Stimulated activated CD8-positive, alpha-beta memory T cell treated with anti-CD3 and anti-CD28 coated beads, Interleukin-15, amount 100 ng/mL, for 48 hours (primary cell): ENCODE data around the gene ARVCF.

ENCODE experiments used
- DNase-seq, 2 donors: peaks; one replicate each; pipeline ENCODE4 v3.0.0-alpha.2; 2020; ENCODE audit warnings: low read depth in 2 of 2

Gene ARVCF, protein sequence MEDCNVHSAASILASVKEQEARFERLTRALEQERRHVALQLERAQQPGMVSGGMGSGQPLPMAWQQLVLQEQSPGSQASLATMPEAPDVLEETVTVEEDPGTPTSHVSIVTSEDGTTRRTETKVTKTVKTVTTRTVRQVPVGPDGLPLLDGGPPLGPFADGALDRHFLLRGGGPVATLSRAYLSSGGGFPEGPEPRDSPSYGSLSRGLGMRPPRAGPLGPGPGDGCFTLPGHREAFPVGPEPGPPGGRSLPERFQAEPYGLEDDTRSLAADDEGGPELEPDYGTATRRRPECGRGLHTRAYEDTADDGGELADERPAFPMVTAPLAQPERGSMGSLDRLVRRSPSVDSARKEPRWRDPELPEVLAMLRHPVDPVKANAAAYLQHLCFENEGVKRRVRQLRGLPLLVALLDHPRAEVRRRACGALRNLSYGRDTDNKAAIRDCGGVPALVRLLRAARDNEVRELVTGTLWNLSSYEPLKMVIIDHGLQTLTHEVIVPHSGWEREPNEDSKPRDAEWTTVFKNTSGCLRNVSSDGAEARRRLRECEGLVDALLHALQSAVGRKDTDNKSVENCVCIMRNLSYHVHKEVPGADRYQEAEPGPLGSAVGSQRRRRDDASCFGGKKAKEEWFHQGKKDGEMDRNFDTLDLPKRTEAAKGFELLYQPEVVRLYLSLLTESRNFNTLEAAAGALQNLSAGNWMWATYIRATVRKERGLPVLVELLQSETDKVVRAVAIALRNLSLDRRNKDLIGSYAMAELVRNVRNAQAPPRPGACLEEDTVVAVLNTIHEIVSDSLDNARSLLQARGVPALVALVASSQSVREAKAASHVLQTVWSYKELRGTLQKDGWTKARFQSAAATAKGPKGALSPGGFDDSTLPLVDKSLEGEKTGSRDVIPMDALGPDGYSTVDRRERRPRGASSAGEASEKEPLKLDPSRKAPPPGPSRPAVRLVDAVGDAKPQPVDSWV

DNA sequence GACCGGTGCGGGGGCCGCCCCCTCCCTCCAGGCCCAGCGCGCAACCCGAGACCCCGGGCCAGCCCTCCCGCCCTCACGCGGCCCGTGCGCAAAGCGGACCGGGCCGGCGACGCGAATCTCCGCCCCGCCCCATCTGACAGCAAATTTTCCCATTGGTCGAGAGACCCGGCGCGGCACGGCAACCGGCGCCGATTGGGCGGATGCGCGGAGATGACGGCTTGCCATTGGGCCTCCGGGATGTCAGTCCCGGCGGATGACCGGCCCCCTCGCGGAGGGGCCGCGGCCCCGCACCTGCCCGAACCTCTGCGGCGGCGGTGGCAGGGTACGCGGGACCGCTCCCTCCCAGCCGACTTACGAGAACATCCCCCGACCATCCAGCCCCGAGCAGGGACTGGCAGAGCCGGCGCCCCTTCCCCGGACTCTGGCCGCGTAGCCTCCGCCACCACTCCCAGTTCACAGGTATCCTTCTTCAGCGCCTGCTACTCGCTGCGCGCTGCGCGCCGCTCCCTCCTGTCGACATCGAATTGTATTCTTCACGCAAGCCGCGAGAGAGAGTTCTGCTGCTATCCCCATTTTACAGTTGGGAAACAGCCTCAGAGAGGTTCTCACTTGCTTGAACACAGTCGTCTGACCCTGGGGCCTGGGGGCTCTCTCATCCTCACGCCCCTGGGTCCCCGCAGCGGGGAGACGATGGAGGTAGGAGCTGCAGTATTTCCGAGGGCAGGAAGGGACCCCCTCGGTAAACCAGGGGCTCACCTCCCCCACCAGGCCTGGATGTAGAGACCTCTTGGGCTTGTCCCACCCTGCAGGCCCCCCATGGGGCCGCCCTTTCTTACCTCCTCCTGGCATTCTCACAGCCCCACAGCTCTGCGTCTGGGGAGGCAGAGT is at the start of gene ARVCF:
ARVCF (minus strand) TSS at position 90 of the 888 bp plus-strand sequence. CDS start 26,029 bp downstream, outside the sequence.
- DNase-seq = peak; percentile 82 to 84

DNA sequence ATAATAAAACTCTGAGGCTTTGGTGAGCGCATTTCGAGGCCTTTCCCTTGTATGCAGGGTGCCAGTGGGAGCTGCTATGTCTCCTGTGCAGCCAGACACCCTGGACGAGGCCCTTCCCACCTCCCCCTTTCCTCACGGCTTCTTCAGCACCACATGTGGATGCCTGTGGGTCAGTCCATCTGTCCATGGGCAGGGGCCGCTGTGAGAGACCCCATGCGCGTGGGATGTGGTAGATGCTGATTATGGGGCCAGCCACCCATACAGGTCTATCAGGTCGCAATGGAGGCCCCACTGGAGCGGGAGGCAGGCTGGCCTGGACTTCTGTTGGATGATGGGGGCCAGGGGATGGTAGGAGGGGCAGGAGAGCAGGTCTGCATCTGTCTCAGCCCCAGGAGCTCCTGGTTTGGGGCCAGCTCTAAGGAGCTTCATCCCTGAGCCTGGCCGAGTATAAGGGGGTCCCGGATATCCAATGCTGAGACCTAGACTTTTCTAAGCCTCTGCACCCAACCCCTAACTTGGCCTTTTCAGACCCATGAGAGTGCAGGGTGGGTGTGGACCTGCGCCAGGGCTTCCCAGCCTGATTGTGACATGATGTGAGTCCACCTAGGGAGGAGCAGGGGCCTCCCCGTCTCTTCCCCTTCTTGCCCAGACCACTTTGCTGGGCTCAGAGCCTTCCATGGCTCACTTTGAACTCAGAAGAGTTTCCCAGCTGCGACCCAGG is 49.4 kb upstream of the ARVCF start:
- no peak for DNase-seq

DNA sequence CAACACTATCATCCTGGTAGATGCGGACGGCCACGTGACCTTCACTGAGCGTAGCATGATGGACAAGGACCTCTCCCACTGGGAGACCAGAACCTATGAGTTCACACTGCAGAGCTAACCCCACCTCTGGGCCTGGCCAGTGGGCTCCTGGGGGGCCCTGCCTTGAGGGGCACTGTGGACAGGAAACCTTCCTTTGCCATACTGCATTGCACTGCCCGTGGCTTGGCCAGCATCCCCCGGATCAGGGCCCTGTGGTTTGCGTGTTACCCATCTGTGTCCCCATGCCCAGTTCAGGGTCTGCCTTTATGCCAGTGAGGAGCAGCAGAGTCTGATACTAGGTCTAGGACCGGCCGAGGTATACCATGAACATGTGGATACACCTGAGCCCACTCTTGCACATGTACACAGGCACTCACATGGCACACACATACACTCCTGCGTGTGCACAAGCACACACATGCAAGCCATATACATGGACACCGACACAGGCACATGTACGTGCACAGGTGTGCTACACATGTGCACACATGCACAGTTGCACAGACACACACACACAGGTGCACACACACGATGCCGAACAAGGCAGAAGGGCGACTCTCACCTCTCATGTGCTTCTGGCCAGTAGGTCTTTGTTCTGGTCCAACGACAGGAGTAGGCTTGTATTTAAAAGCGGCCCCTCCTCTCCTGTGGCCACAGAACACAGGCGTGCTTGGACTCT is 48.1 kb upstream of the ARVCF start:
- DNase-seq = no peak

DNA sequence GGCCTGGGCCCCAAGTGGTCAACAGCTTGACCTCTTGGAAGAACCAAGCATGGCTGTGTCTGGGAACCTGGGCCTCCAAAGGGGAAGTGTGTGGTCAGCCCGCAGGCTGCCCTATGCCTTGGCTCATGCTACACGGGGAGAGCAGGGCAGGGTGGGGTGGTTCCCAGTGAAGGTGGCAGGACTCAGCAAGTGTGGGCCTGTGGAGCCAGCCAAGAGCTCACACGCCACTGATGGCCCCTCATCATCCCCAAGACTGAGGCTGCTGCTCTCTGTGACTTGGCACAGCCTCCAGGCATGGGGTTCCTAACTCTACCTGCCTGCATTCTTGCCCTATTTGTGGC is 47.5 kb upstream of the ARVCF start:
- no peak for DNase-seq

DNA sequence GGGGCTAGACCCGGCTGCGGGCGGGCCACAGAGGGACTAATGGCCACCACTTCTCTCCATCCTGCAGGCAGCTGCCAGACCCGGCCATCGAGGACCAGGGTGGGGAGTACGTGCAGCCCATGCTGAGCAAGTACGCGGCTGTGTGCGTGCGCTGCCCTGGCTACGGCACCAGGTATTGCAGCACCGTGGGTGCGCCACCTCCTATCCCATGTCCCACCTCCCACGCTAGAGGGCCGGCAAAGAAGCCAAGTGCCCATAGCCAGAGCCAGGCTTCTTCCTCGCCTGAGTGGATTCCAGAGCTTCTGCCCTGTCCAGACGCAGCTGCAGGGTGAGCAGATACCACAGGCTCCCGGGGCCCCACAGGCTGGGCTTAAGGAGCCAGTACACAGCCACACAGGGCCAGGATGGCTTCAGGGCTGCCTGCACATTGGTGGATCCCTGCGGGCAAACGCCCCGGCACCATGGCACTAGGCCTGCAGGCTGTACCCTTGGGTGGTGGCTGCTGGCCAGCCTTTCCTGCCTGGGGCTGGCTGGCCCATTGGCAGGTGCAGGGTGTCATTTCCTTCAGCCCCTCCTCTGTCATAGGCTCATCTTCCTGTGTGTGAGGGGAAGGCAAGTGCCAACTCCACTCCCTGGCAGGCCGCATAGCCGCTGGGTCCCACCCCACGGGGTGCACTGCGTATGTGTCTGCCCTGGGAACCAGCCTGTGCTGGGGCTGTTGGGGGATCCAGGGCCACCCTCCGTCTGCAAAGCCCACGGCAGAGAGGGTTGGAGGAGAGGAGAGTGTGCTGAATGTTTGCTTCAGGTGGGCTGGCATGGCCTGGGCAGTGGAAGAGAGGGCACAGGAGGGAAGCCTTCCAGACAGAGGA is 46.9 kb upstream of the ARVCF start:
- DNase-seq = no peak

DNA sequence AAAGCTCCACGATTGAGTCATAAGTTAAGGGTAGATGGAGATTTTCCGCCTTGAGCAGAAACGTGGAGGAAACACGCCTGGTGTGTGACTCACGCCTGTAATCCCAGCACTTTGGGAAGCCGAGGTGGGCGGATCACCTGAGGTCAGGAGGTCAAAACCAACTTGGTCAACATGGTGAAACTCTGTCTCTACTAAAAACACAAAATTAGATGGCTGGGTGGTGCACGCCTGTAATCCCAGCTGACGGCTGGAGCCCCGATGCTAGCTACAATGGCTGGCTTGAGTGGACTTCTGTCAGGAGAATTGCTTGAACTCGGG is 46.1 kb upstream of the ARVCF start:
- DNase-seq = no peak

DNA sequence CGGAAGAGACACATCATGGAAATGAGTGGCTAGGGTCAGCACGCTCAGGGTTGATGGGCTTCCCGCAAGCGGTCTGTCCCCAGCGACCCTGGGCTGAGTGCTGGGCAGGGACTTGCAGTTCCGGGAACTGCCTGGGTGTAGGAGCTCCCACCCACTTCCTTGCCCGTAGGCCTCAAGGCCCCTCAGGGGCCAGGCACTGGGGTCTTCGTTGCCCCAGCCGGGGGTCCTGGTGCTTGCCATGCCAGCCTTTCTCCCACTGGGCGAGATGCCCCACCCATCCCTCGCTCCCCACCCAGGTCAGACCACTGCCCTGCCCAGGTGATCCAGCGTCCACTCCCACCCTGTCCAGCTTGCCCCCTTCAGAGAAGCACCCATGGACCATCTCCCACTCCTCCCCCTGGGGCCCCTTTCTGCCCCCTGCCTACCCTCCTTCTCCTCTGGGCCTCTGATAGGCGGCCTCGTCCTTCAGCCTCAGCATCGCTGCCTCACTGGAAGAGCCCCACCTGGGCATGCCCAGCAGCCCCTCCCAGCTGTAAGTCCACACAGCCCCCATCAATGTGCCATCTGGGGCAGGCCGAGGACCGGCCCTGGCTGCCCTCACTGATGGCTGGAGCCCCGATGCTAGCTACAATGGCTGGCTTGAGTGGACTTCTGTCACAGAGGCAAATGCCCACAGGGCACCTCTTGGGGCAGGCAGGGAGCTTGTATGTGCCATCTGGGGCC is 45.6 kb upstream of the ARVCF start:
- no peak for DNase-seq

DNA sequence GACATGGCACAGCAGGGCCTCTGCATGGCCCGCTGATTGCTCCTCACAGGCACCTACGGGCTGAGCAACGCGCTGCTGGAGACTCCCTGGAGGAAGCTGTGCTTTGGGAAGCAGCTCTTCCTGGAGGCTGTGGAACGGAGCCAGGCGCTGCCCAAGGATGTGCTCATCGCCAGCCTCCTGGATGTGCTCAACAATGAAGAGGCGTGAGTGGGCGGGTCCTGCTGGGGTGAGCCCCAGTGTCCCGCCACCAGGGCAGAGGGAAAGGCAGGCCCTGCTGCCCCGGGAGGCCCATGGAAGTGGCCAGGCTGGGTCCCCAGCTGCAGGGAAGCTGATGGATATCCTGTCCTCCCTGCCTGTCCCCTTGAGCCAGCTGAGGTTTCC is 44.8 kb upstream of the ARVCF start:
- DNase-seq = no peak

DNA sequence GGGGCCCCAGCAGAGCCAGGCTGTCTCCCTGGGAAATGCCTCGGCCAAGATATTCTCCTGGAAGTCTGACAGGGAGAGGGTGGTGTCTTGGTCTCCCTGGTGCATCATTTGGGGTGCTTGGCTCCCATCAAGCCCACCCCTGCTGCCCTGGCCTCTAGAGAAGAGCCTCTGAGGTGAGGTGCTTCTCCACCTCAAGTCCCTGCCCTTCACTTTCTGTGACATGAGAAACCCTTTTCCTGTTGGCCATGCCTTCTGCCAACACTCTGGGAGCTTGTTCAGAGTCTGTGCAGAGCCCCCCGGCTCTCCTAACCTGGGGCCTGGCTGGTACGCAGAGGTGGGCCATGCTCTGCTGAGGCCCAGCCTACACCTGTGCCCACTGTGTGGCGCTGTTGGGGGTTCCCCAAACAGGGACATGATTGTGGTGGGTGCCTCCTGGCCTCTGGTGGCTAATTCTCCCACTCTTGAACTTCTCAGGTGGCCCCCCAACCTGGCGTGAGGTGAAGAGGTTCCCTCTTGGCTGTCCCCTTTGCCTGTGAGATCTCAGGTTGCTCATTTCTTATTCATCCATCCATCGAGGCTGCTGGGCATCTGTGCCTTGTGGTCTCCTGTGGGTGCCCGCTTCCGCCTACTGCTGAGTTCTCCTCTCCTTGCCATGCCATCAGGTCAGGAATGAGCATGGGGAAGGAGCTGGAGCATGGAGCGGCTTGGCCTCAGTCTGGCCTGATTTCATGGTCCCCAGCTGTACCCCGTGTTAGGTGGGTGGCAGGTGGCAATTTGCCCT is 44.3 kb upstream of the ARVCF start:
- DNase-seq = no peak

DNA sequence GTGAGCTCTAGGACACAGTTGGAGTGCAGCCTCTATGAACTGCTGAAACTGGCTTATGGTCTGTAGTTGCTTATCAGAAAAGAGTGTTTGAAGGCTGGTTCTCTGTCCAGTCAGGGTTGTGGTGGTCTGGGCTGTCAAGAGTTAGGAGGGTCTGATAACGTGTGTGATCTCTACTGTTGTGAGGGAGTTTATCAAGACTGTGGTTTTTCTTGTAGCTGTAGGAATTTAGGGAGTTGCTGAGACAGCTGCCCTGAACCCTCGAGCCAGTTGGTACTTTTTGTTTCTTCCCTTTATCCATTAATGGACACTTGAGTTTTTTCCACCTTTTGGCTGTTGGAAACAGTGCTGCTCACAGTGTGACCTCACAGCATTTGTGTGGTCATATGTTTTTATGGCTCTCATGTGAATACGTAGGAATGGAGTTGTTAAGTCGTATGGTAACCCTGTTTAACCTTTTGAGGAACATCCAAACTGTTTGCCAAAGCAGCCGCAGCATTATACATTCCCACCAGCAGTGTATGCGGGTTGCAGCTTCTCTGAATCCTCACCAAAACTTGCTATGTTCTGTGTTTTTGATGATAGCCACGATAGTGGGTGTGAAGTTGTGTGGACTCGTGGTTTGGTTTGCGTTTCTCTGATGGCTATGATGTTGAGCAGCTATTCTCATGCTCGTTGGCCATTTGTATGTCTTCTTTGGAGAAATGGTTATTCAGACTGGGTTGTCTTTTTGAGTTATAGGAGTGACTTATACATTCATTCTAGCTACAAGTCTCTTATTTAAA is 42.6 kb upstream of the ARVCF start:
- no peak for DNase-seq

DNA sequence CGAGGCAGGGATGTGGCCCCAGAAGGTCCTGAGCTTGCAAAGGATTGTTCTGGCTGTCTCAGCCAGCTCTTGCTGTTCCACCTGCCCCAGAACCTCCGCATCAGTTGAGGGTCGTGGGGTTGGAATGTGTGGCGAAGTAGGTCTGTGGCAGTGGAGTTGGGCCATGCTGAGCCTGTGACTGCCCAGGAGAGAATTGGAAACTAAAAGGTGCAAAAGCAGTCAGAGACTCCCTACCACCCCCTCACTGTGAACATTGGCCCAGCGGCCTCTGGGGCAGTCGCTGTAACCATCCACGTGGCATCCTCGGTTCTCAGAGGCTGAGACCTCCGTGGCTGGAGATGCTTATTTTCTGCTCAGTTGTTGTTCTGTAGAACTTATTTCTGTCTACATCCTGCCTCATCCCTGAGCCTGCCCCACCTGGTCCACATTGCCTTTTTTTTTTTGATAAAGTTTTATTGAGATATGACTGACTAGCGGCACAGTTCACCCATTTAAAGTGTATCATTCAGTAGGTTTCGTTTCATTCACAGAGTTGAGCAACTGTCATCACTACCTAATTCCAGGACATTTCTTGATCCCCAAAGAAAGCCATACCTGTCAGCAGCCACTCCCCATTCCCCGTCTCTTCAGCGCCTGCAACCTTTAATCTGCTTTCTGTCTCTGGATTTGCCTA is 41.1 kb upstream of the ARVCF start:
- no peak for DNase-seq

DNA sequence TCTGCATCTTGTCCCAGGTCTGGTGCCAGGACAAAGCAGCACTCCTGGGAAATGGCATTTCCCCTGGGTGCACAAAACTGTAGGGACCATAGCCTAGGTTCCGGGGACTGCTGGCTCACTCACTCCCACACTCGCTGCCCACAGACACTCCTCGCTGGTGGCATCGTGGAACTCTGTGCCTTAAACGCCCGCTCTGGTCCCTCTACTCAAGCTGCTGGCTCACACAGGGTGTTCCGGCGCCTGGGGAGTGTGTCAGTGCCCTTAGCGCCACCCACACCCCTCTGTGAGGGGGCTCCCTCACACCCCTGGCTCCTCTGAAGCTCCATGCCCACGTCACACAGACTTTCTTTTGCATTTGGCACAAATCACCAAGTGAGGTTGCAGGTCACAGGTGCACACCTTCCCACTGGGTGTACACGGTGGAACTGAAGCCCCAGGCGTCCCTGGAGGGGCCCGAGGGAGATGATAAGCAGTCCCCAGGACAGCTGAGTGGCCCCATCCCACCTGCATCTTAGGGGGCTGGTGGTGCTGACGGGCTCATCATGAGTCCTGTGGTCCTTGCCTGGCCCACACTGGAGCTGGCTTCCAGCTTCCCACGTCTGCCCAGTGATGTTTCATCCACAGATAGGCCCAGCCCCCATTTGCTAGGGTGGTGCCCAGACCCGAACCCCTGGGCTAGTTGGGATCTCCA is 40.2 kb upstream of the ARVCF start:
- DNase-seq = no peak

DNA sequence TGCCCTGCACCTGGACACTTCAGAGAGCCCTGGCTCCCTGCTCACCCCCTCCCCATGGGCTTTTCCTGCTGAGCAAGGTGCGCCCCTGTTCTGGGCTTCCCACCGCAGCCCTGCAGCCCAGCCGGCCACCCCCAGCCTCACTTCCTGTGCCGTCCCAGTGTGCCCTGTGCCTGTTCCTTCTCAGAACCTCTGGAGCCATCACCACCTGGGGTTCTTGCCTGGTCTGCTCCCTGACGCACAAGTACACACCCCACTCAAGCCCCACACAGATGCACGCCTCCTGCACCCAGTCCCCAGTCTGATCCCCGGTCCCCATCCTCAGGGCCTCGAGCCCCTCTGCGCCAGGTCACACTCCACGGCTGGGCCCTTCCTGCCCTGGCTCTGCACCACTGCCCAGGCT is 39.5 kb upstream of the ARVCF start:
- DNase-seq = no peak

DNA sequence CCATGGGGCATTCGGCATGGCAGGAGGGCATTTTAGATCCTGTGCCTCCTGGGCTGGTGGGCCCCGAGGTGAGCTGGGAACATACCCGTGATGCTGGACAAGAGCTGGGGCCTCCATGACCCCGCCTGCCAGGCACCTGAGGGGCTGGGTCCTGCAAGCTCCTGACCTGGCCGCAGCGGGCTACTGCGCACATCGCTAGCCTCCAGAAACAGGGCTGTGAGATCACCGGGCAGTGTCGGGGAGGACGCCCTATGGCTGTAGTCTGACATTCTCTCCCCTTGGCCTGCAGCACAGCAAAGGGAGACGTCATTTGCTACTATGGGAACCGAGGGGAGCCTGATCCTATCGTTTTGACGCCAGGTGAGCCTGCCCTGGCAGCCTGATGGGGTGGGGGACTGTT is 39.0 kb upstream of the ARVCF start:
- no peak for DNase-seq

DNA sequence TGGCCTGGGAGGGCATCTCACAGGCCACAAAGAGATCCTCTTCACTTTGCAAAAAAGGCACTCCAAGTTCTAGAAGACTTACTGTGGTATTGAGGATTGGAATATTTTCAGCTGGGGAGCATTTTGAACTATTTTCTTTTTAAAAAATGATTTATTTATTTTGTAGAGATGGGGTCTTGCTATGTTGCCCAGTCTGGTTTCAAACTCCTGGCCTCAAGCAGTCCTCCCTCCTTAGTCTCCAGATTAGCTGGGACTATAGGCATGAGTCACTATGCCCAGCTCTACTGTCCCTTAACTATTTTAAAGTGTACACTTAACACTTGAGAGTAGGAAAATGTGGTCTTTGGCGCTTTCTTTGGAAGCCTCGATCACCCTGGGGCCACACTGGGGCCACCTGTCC is 38.5 kb upstream of the ARVCF start:
- DNase-seq = no peak

DNA sequence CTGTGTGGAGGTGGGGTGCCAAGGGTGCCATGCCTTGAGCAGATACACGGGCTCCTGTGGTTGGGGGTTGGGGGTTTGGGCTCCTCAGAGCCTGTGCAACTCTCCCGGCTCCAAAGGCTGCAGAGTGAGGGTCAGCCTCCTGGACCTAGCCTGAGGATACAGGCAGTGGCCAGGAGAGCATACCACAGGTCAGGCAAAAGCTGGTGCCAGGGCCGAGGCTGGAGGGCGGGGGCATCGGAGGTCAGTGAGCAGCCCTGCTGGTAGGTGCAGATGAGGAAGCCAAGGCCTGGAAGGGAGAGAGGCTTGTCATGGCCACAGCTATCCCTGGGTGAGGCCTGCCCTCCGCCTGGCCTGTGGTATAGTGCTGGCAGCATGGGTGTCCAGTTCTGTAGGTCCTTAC is 37.9 kb upstream of the ARVCF start:
- no peak for DNase-seq
